Measurements from ENCODE around the gene GABBR2.

GABBR2 gene

DNA sequence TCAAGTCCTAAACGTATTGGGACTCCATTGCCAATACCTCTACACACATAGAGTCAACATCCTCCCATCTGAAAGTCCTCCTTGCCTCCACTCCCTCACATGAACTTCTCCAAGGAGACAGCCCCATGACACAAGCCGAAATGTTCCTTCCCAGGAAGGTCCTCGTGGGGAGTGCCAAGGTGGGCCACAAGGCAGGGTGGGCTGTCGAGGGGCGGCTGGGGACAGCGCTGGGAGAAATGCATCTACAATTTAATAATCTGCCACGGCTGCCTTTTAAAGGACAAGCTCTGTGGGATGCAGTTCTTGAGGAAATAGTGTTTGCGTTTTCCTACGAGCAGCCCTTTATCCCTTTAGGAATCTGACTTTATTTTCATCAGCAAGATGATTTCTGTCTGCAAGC lies 138.7 kb downstream of the GABBR2 start:
- no peak for DNase-seq (ENCODE audit: low spot score)

DNA sequence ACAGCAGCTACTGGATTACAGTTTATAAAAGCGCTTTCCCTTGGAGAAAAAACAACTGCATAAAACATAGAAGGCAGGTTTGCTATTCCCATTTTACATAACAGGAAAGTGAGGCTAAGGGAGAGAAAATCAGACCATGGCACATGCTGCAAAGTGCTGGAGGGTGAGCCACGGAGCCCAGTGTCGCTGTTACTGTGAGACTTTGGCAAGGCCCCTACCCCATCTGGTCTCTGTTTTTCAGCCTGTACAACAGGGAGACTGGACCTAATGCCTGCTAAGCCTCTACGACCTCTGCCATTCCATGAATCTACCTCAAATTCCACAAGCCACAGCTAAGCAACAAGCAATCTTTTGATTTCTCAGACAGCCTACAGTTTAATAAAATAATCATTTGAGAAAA lies 139.2 kb downstream of the GABBR2 start:
- no peak for DNase-seq (ENCODE audit: low spot score)

DNA sequence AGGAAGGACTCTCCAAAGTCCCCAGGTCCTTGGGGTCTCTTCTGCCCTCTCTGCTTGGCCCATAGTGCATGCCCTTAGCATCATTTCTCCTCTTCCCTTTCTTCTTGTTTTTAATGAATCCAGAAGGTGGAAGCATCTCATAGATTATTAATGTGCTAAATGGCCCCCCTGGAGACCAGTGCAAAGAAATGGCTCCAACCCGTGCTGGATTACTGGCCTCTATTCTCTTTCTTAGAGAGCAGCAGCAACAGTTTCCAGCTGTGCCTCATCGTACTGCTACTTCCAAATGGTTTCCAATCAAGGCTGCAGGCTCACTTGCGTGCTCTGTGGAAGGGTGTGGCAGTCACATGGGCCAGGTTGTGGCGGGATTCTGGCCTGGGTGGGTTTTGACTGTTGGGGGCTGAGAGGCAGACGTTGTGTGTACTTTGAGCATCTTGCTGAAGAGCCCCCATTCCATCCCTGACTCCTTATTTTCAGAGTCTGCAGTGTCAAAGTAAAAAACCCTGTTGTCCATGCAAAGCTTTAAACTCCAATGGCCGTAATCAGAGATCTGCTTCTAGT lies 139.7 kb downstream of the GABBR2 start:
- no peak for DNase-seq (ENCODE audit: low spot score)

GRCh38 chr9:98568234-98568908 lies 140.4 kb downstream of the GABBR2 start:
- no peak for DNase-seq (ENCODE audit: low spot score)

GRCh38 chr9:98567540-98568233 lies 141.0 kb downstream of the GABBR2 start:
- DNase-seq (ENCODE audit: low spot score) = no peak

GRCh38 chr9:98565152-98566135 lies 143.3 kb downstream of the GABBR2 start:
- DNase-seq (ENCODE audit: low spot score) = no peak

DNA sequence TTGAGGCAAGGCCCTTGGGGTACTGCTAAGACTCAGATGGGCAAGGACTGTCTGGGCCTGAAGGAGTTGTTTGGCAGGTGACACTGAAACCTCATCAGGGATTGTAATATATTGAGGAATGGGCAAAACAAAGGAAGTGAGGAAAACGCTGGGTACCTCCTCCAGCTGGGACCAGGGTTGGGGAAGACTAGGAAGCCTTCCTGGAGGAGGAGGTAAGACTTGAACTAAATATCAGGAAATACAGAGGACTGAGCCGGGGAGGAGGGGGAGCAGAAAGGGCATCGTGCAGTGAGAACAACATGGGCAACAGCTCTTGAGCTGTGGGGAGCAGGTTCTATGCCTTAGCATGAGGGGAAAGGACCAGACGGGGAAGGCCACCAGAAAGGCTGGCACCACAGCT lies 144.0 kb downstream of the GABBR2 start:
- DNase-seq (ENCODE audit: low spot score) = no peak

- DNase-seq (ENCODE audit: low spot score) = no peak
These were observed 144.7 kb downstream of the GABBR2 start for GRCh38 chr9:98563988-98564387.

DNA sequence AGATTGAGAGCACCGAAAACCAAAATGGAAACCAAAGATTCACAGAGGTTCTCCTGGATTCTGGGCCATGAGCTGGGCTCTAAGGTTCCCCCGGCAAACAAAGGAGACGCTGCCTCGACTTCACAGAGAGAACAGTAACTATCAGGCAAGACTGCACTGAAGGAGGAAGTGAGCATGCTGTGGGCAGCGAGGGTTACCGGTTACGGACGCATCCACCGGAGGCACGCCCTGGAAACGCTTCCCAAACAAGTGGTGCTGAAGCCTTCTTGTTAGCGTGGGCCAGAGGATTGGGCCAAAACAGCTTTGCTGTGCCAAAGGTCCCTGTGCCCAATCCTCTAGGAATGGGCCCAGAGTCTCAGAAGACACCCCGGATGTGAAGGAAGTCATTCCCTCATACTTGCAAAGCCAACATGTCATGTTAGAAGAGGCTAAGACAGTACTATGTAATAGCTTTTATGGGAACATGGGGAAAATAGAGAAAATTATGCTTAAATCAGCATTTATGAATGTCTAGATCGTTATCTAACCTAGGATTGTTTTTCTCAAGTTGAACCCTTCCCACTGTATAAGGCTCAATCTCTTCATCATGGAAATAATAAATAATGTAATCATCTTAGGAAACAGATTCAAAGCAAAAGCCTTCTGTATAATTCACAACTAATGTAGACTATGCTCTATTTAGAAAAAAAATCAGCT lies 145.4 kb downstream of the GABBR2 start:
- DNase-seq (ENCODE audit: low spot score) = no peak

- DNase-seq (ENCODE audit: low spot score) = no peak
These were observed 149.2 kb downstream of the GABBR2 start for GRCh38 chr9:98559561-98559960.

DNA sequence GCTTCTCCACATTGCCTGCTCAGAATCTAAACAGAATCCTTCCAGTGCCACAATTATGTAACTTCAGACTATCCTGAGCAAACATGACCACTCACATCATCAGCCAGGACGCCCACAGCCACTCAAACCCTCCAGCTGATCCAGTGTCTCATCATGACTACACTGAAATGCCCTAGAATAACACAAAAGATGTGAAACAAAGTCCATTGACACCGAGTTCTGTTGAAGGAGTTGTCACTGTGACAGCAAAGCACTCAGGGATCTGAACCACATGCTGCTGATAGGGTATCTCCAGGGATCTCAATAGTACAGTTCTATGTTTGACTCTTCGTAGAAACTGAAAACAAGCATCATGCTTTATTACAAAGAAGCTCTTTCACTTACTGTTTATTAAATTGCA lies 150.2 kb downstream of the GABBR2 start:
- DNase-seq (ENCODE audit: low spot score) = no peak

GRCh38 chr9:98556511-98556910 lies 152.2 kb downstream of the GABBR2 start:
- no peak for DNase-seq (ENCODE audit: low spot score)

GRCh38 chr9:98555651-98556465 lies 152.9 kb downstream of the GABBR2 start:
- no peak for DNase-seq (ENCODE audit: low spot score)

GRCh38 chr9:98554752-98555151 lies 154.0 kb downstream of the GABBR2 start:
- DNase-seq (ENCODE audit: low spot score) = no peak

GRCh38 chr9:98552331-98552730 lies 156.4 kb downstream of the GABBR2 start:
- DNase-seq (ENCODE audit: low spot score) = no peak

DNA sequence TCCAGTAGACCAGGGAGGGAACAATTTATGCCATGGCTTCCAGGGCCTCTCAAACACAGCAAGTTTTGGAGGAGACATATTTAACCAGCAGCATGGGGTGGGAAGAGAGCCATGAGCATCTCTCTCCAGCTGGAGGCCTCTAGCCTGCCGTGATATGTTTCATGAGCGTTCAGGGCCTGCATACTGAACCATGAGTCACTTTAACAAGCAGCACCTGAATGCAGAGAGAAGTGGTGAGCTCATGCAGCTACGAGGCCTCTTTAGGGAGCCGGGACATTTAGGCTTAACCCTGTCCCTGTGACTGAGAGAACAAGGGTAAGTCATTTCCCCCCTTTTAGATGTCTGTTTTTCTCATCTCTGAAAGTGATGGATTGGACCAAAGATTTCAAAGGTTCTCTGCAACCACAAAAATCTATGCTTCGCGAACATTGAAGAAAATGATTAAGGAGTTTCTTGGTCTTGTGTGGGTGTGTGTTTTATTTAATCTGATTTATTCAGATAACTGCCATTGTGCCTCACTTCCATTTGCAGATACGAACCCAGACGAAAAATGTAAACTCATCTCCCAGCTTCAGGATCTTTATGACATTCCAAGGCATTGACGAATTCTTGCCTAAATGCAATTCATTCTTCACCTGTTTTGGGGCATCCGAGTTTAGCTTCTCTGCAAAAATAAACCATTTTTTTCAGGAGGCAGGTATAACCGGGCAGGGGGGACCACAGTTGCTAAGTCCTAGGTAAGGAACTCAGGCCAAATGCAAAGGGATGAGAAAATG lies 157.0 kb downstream of the GABBR2 start:
- DNase-seq (ENCODE audit: low spot score) = no peak

GRCh38 chr9:98550206-98550820 lies 158.4 kb downstream of the GABBR2 start:
- no peak for DNase-seq (ENCODE audit: low spot score)

DNA sequence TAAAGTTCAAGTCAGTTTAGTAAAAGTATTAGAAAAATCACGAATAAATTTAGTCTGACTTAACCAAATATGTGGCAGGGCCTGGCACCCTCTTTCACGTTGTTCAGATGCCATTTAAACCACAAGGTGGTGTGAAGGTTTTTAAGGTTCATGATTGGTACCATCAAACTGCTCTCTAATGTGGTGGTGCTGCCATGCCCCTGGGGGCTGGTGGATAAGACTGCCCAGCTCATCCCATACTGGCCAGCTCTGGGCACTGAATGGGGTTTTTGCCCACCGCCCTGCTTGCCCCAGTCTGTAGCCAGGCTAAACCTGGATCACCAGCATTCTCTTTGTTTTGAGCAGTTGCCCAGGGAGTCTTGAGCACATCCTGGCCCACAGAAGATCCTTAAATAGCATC lies 159.3 kb downstream of the GABBR2 start:
- no peak for DNase-seq (ENCODE audit: low spot score)

- DNase-seq (ENCODE audit: low spot score) = no peak
These were observed 161.1 kb downstream of the GABBR2 start for GRCh38 chr9:98547606-98548005.

- DNase-seq (ENCODE audit: low spot score) = no peak
These were observed 163.7 kb downstream of the GABBR2 start for GRCh38 chr9:98545021-98545420.
